Sigmoid colon (tissue), 4 donors: Measurements from ENCODE around the gene CEP83.

Source experiments
- CTCF ChIP-seq, 4 experiments: fragments of 450-650 bp in 3 of 4; fragments of 200-600 bp in 1 of 4; IDR thresholded peaks; one replicate each; pipeline ENCODE4 v1.5.1; 2016 to 2019; ENCODE audit warnings: antibody characterized with exemption in 4 of 4, mild to moderate bottlenecking in 3 of 4, moderate library complexity in 2 of 4
- EP300 ChIP-seq, 4 donors: sonication (generic); formaldehyde crosslinking; IDR thresholded peaks; one replicate each; pipeline ENCODE4 v1.6.1; 2017; ENCODE audit warnings: antibody characterized with exemption in 4 of 4
- POLR2A ChIP-seq, 2 donors: fragments of 450-650 bp; IDR thresholded peaks; one replicate each; pipeline ENCODE4 v1.6.1; 2016; ENCODE audit warnings: antibody characterized with exemption in 2 of 2, mild to moderate bottlenecking in 2 of 2, moderate library complexity in 2 of 2
- POLR2AphosphoS5 ChIP-seq, 4 donors: sonication (generic); formaldehyde crosslinking; IDR thresholded peaks; one replicate each; pipeline ENCODE4 v1.6.1; 2017; ENCODE audit warnings: antibody characterized with exemption in 4 of 4

GRCh38 chr12:94284859-94285258 is 174.8 kb downstream of the CEP83 start:
- TF ChIP-seq POLR2AphosphoS5 (IDR thresholded peaks at IDR 0.05) (no peak), CTCF (IDR thresholded peaks at IDR 0.05) (no peak), POLR2A (IDR thresholded peaks at IDR 0.05) (no peak), EP300 (IDR thresholded peaks at IDR 0.05) (no peak)
